GM12872 (cell line): ENCODE data around the gene ZNF771.

ENCODE experiments used
- CTCF ChIP-seq: IDR thresholded peaks from 3 replicates; pipeline ENCODE4 v1.5.1; 2011; ENCODE audit warnings: low read depth, mild to moderate bottlenecking, low read length, moderate library complexity; ENCODE audit not compliant: insufficient read depth

The ZNF771 gene

GRCh38 chr16:30457743-30458560 is 50.5 kb downstream of the ZNF771 start:
- no peak for TF ChIP-seq CTCF

DNA sequence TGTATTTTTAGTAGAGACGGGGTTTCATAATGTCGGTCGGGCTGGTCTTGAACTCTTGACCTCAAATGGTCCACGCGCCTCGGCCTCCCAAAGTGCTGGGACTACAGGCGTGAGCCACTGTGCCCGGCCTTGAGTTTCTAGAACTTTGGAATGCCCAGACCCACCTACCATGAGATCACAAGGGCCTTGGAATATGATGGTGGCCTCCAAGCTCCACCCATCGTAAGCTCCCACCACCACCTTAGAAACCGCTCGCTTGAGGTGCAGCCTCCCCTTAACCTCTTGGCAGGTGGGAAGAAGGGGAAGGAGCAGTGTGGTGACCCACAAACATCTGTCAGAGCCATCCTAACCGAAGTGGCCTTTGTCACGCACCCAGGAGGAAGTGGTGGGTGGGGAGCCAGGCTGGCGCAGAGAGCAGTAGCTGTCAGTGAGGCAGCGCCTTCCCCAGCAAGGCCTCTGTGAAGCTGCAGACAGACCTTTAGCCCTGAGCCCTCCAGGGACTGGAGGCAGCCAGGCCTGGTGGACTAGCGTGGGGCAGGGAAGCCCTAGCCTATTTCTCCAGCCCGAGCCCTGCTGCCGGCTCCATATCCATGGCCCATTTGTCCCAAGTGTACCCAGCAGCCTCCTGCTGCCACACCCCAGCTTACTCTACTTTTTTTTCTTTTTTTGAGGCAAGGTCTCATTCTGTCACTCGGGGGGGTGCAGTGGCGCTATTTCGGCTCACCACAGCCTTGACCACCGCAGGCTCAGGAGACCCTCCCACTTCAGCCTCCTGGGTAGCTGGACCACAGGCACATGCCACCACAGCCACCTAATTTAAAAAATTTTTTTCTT is 51.4 kb downstream of the ZNF771 start:
- no peak for TF ChIP-seq CTCF

- no peak for TF ChIP-seq CTCF
Measured at GRCh38 chr16:30459456-30459855, 52.0 kb downstream of the ZNF771 start.

DNA sequence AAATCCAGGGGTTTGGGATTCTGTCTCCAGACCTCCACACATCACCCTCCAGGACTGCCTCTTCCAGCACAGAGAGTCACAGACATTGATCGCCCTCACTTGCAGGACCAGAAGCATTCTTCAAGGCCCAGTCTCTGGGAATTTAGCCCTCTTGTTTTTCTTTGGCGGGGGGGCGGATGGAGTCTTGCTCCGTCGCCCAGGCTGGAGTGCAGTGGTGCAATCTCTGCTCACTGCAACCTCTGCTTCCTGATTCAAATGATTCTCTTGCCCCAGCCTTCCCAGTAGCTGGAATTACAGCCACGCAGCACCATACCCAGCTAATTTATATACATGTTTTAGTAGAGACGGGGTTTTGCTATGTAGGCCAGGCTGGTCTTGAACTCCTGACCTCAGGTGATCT is 56.7 kb downstream of the ZNF771 start:
- no peak for TF ChIP-seq CTCF
